Epithelial cell of esophagus (primary cell): Measurements from ENCODE around the gene SEMA4A.

Source experiments
- DNase-seq: peaks from one replicate; pipeline ENCODE4 v3.0.0; 2010; ENCODE audit warnings: low read depth
- H3K4me3 ChIP-seq: 2 replicates; pipeline ENCODE4 v1.5.1; 2011; ENCODE audit warnings: mild to moderate bottlenecking, low read length, control low read depth
- TF ChIP-seq, protein P1 (sequence below): IDR thresholded peaks from 2 replicates; pipeline ENCODE4 v1.5.1; 2011; ENCODE audit warnings: low read depth, mild to moderate bottlenecking, low read length, control low read depth, inconsistent platforms; ENCODE audit not compliant: insufficient read depth; ENCODE audit errors: missing control alignments

Gene SEMA4A

DNA sequence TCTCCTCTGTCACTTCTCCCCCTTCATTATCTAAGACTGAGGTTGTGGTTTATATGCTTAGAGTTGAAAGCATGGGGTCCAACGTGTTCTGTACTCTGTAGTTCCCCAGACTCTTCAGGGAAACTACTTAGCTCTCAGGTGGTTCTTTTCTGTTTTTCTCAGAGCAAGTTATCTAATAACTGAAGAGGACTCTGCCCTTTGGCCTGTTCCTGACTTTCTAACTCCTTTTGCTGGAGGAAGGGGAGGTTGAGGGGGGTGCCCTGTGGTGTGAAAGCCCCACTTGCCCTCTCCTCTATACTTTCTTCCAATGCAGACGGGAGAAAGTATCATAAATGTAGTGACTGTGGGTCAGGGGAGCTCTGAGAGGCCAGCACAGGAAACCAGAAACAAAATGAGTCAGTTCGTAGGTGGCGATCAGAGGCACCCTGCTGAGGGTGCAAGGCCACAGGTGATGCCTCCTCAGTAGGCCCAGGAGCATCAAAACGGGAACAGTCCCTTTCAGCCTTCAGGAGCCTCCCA lies 45.5 kb downstream of the SEMA4A start:
- TF ChIP-seq, protein P1, sequence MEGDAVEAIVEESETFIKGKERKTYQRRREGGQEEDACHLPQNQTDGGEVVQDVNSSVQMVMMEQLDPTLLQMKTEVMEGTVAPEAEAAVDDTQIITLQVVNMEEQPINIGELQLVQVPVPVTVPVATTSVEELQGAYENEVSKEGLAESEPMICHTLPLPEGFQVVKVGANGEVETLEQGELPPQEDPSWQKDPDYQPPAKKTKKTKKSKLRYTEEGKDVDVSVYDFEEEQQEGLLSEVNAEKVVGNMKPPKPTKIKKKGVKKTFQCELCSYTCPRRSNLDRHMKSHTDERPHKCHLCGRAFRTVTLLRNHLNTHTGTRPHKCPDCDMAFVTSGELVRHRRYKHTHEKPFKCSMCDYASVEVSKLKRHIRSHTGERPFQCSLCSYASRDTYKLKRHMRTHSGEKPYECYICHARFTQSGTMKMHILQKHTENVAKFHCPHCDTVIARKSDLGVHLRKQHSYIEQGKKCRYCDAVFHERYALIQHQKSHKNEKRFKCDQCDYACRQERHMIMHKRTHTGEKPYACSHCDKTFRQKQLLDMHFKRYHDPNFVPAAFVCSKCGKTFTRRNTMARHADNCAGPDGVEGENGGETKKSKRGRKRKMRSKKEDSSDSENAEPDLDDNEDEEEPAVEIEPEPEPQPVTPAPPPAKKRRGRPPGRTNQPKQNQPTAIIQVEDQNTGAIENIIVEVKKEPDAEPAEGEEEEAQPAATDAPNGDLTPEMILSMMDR: no peak
- H3K4me3 ChIP-seq: no peak overlapping the region
- DNase-seq: no peak

DNA sequence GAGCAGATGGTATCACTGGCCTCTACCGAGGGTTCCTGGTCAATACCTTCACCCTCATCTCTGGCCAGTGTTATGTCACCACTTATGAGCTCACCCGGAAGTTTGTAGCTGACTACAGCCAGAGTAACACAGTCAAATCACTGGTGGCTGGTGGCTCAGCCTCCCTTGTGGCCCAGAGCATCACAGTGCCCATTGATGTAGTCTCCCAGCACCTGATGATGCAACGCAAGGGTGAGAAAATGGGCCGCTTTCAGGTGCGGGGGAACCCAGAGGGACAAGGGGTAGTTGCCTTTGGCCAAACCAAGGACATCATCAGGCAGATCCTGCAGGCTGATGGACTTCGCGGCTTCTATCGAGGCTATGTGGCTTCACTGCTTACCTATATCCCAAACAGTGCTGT lies 46.7 kb downstream of the SEMA4A start:
- no peak overlapping the region for H3K4me3 ChIP-seq
- DNase-seq: no peak
- TF ChIP-seq, protein P1: no peak

DNA sequence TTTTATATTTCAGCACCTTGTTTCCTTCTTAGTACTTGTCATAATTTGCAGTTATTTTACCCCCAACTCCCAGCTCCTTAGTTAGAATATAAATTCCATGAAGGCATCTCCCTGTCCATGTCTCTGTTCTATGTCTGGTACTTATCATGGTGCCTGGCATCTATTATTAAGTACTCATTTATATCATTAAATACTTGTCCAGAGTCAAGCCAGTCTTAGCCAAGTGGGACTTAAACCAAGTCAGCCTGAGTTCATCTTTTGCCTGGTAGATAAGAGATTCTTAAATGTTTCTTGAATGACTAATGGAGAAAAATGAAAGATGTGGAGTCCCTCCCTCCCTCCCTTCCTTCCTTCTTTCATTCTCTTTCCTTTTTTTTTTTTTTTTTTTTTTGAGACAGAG lies 49.9 kb downstream of the SEMA4A start:
- TF ChIP-seq, protein P1: no peak
- DNase-seq: peak; percentile 22
- no peak overlapping the region for H3K4me3 ChIP-seq

DNA sequence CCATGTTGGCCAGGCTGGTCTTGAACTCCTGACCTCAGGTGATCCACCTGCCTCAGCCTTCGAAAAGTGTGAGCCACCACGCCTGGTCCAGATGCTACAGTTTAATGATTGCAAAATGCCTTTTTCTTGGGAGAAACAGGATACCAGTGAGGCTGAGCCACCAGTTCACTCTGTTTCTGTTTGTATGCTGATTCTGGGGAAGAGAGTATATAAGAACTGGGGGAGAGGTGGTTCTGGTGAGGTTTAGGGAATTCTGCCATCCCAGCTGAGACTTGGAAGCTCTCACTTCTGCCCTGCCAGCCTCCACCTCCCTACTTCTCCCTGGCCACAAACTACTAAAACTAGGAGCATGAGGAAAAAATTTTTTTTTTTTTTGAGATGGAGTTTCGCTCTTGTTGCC lies 51.3 kb downstream of the SEMA4A start:
- H3K4me3 ChIP-seq: no peak overlapping the region
- TF ChIP-seq, protein P1: no peak
- DNase-seq: no peak

DNA sequence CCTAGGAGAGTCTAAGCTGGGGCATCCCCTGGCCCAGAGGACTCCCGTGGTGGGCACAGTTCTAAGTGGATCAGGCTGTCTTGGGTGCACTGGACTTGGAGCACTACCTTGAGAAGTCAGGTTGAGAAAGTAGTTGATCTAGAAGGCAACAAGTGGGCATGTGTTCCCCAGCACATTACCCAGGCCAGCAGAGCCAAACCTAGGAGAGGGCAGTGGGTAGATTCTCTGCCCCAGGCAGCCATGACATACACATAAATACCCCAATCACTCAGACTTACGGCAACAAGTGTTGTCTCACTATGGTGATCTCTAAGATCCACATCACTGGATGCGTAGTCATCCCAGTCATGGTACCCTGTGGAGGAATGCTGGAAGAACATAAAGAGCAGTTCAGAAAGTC lies 57.9 kb downstream of the SEMA4A start:
- DNase-seq: no peak
- TF ChIP-seq, protein P1: no peak
- H3K4me3 ChIP-seq: no peak overlapping the region

DNA sequence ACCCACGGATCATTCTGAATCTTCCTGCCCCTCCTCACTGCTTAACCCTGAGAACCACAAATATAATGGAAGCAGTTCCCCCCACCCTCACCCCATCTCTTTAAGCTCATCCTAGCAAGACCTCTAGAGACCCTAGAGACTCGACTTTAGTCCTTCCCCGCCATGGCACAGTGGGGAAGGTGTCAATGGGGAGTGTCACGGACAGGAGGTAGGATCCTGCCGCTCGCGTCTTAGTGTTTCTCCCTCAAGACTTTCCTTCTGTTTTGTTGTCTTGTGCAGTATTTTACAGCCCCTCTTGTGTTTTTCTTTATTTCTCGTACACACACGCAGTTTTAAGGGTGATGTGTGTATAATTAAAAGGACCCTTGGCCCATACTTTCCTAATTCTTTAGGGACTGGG lies 58.7 kb downstream of the SEMA4A start:
- peak overlapping the region; percentile 80 for H3K4me3 ChIP-seq
- TF ChIP-seq, protein P1: no peak
- DNase-seq: no peak
